Heart left ventricle (tissue), 16 donors: ENCODE measurements around the gene LIN37. TPM values are rescaled to one million over a fixed set of nuclear protein-coding genes. Genes with fewer than 3 reads are reported as not detected.

Source experiments
- ATAC-seq, 4 donors: fragments of 200-7000 bp; cut with Tn5 transposase; one replicate each; pipeline ENCODE4 v1.9.1; 2020 to 2022; ENCODE audit warnings: moderate library complexity in 4 of 4, mild to moderate bottlenecking in 3 of 4, moderate number of reproducible peaks in 1 of 4
- DNase-seq, 5 donors: peaks; one replicate each; pipeline ENCODE4 v3.0.0-alpha.2; 2020
- H3K27ac ChIP-seq, 12 donors: fragments of 200-600 bp; sonication (generic) in 4 of 12; one replicate each; pipeline versions ENCODE4 v1.5.0 to v1.8.0; 2016 to 2022; ENCODE audit warnings: mild to moderate bottlenecking in 2 of 12
- H3K27me3 ChIP-seq, 9 donors: fragments of 200-600 bp; sonication (generic) in 2 of 9; one replicate each; pipeline versions ENCODE4 v1.5.1 to v1.8.0; 2016 to 2022; ENCODE audit warnings: mild to moderate bottlenecking in 3 of 9
- H3K36me3 ChIP-seq, 9 donors: fragments of 200-600 bp; sonication (generic) in 2 of 9; one replicate each; pipeline versions ENCODE4 v1.5.0 to v1.8.0; 2018 to 2022; ENCODE audit warnings: mild to moderate bottlenecking in 2 of 9
- H3K4me1 ChIP-seq, 12 donors: fragments of 200-600 bp; sonication (generic) in 4 of 12; one replicate each; pipeline versions ENCODE4 v1.5.0 to v1.8.0; 2016 to 2022; ENCODE audit warnings: mild to moderate bottlenecking in 3 of 12
- H3K4me3 ChIP-seq, 12 donors: fragments of 200-600 bp; sonication (generic) in 4 of 12; one replicate each; pipeline versions ENCODE4 v1.5.0 to v1.8.0; 2017 to 2022; ENCODE audit warnings: mild to moderate bottlenecking in 9 of 12, moderate library complexity in 4 of 12
- H3K9me3 ChIP-seq, 12 donors: fragments of 200-600 bp; sonication (generic) in 4 of 12; one replicate each; pipeline versions ENCODE4 v1.5.0 to v1.8.0; 2016 to 2022; ENCODE audit warnings: mild to moderate bottlenecking in 1 of 12
- CTCF ChIP-seq, 12 donors: fragments of 200-600 bp; sonication (generic) in 4 of 12; IDR thresholded peaks; one replicate each; pipeline versions ENCODE4 v1.5.0 to v1.8.0; 2018 to 2022; ENCODE audit warnings: antibody characterized with exemption in 12 of 12, mild to moderate bottlenecking in 5 of 12
- POLR2A ChIP-seq, 2 donors: fragments of 450-650 bp; IDR thresholded peaks; one replicate each; pipeline ENCODE4 v1.6.1; 2017; ENCODE audit warnings: antibody characterized with exemption in 2 of 2, mild to moderate bottlenecking in 2 of 2, moderate library complexity in 2 of 2
- WGBS, 4 donors: extraction: QIAGEN DNeasy Blood & Tissue Kit in 2 of 4; methylation state at CpG; one replicate each; pipeline versions ENCODE4 v1.1.5 to v1.1.7; 2013 to 2018; 5-methylcytosine and 5-hydroxymethylcytosine counted together
- intact Hi-C, 10 donors: fragments of 100-400 bp; cut with DNase I; formaldehyde crosslinking; loops; one replicate each; pipeline versions ENCODE4 v1.11.1 to v1.14.2; 2022
- polyA plus RNA-seq, 2 donors: library from polyadenylated mRNA; stranded (reverse); fragments of 200-250 nt; gene quantifications; one replicate each; pipeline ENCODE4 v1.2.3, GENCODE V29; 2013
- total RNA-seq, 9 donors: library from RNA; depleted of rRNA in 2 of 9; stranded (reverse); fragments of >200 nt in 2 of 9; fragmentation: NEBNext Ultra II Directional in 3 of 9; extraction: Animal tissue kit (Norgen Biotek cat#: 25700) in 3 of 9; gene quantifications; one replicate each; pipeline versions ENCODE4 v1.1.0 to v1.2.4, GENCODE V29; 2016 to 2023
- donor health status: ischemic (EF 13 %, LVEDD 7.1; RV severe dilation, severe dysfunction).
- donor health status: healthy with polysubstance abuse.
- donor health status: DM: no; HTN: yes; CAD: no.
- donor health status: DM: no; HTN: no; CAD: no.
- donor health status: ischemic (EF 25% LVEDD 6.9; RV normal size, moderate dysfunction).
- donor health status: ischemic (EF 25% LVEDD 5.7; RV mildly dilated, moderate dysfunction).
- donor health status: healthy.
- donor health status: DM: yes; HTN: yes; CAD: no.
- donor health status: ischemic (EF 35%, LVEDD 5.7; RV mildly dilated, moderate dysfunction).
- donor health status: nonischemic (EF 11% LVEDD 7.7; RV severe dilation, severe dysfunction).
- donor health status: DM: yes; HTN: yes; CAD: no.
- donor health status: PGD.
- donor health status: ischemic (EF 29% LVEDD 5.4; RV normal size, mild dysfunction).
- donor health status: nonischemic (EF 23%, LVEDD 6.1; RV moderate dilation, normal function).

The LIN37 gene
- total and polyA plus RNA-seq, 11 donors = 3.7 to 23.0 (median 7.8) TPM

GRCh38 chr19:35725216-35725861 lies 23.0 kb upstream of the LIN37 start:
- Histone ChIP-seq H3K36me3 (peaks cover 13 to 98% (median 91%) of the 10 kb centered on the region in 9 donors), H3K9me3 (no peaks in the 10 kb centered on the region), H3K4me1 (peaks cover 0 to 4% (median 0%) of the 10 kb centered on the region in 12 donors), H3K4me3 (no peak overlapping the region), H3K27ac (no peak overlapping the region), H3K27me3 (no peaks in the 10 kb centered on the region)
- TF ChIP-seq POLR2A (IDR thresholded peaks at IDR 0.05) (no peak), CTCF (IDR thresholded peaks at IDR 0.05) (no peak)
- intact Hi-C loops = no loop called here
- ATAC-seq (no peak), DNase-seq (no peak)
- 94 to 96% (median 95%) methylated on average over 22 to 23 of the region's 23 CpGs for WGBS, 4 donors

- H3K27ac ChIP-seq = no peak overlapping the region
- TF ChIP-seq CTCF (IDR thresholded peaks at IDR 0.05) (no peak), POLR2A (IDR thresholded peaks at IDR 0.05) (no peak)
- peaks cover 13 to 100% (median 100%) of the 10 kb centered on the region in 9 donors for H3K36me3 ChIP-seq
- WGBS, 4 donors = 93 to 96% (median 96%) methylated on average over 20 to 25 of the region's 25 CpGs
- ATAC-seq = no peak
- no peaks in the 10 kb centered on the region for H3K4me1 ChIP-seq
- intact Hi-C loops = no loop called here
- DNase-seq = no peak
- H3K27me3 ChIP-seq = no peaks in the 10 kb centered on the region
- no peaks in the 10 kb centered on the region for H3K9me3 ChIP-seq
- no peak overlapping the region for H3K4me3 ChIP-seq
These were observed 21.1 kb upstream of the LIN37 start for GRCh38 chr19:35727053-35727955.

- H3K36me3 ChIP-seq = peaks cover 13 to 100% (median 97%) of the 10 kb centered on the region in 9 donors
- no peak for DNase-seq
- TF ChIP-seq POLR2A (IDR thresholded peaks at IDR 0.05) (no peak), CTCF (IDR thresholded peaks at IDR 0.05) (no peak)
- H3K27ac ChIP-seq = no peak overlapping the region
- no peak overlapping the region for H3K4me3 ChIP-seq
- no peak for ATAC-seq
- 93 to 95% (median 93%) methylated on average over 18 to 19 of the region's 19 CpGs for WGBS, 4 donors
- H3K4me1 ChIP-seq = no peaks in the 10 kb centered on the region
- no peaks in the 10 kb centered on the region for H3K9me3 ChIP-seq
- H3K27me3 ChIP-seq = no peaks in the 10 kb centered on the region
- intact Hi-C loops = no loop called here
These were observed 20.2 kb upstream of the LIN37 start for GRCh38 chr19:35727956-35728706.

GRCh38 chr19:35729021-35729420 lies 19.4 kb upstream of the LIN37 start:
- no peaks in the 10 kb centered on the region for H3K27me3 ChIP-seq
- no peaks in the 10 kb centered on the region for H3K9me3 ChIP-seq
- TF ChIP-seq CTCF (IDR thresholded peaks at IDR 0.05) = no peak
- TF ChIP-seq POLR2A (IDR thresholded peaks at IDR 0.05) = no peak
- no peak overlapping the region for H3K4me3 ChIP-seq
- H3K27ac ChIP-seq = no peak overlapping the region
- WGBS, 4 donors = 90 to 94% (median 90%) methylated on average over 16 to 18 of the region's 18 CpGs
- intact Hi-C loops = no loop called here
- H3K4me1 ChIP-seq = no peaks in the 10 kb centered on the region
- H3K36me3 ChIP-seq = peaks cover 10 to 100% (median 96%) of the 10 kb centered on the region in 9 donors
- DNase-seq (no peak), ATAC-seq (no peak)
